HepG2 (cell line): ENCODE data around the gene MEPCE. TPM values are rescaled to one million over a fixed set of nuclear protein-coding genes. Genes with fewer than 3 reads are reported as not detected.

Experiments used
- ATAC-seq: fragments of 200-7000 bp; cut with Tn5 transposase; 3 replicates; pipeline ENCODE4 v1.9.1; 2020; ENCODE audit warnings: mild to moderate bottlenecking, moderate library complexity
- BruUV-seq: library from RNA; stranded (reverse); fragments of 400-500 nt; replicated peaks from 2 replicates; lab custom pipeline; 2021; lab: Mats Ljungman, UMichigan
- CTCF ChIA-PET: fragments of 300-600 bp; formaldehyde crosslinking; extraction: SDS; loops from one replicate; lab custom pipeline; 2021; ENCODE audit warnings: low total read pairs, inconsistent platforms, low intra/inter-chr PET ratio; lab: Yijun Ruan, JAX
- POLR2A ChIA-PET: fragments of 350-600 bp; sonication (Branson Sonifier 250); formaldehyde crosslinking; loops from one replicate; lab custom pipeline; 2020; ENCODE audit warnings: antibody characterized with exemption, inconsistent platforms; lab: Yijun Ruan, JAX
- DNase-seq: peaks from one replicate; pipeline ENCODE4 v3.0.0-alpha.2; 2015; ENCODE audit warnings: low spot score
- FAIRE-seq: peaks from 3 replicates; lab custom pipeline; 2011; peaks lifted over from hg19 to GRCh38; lab: Jason Lieb, UNC
- H2AFZ ChIP-seq: one replicate; pipeline ENCODE4 v1.6.1; 2011; ENCODE audit warnings: low read length, inconsistent platforms
- H3K27ac ChIP-seq: fragments of 300-600 bp; 3 replicates; pipeline ENCODE4 v1.8.0; 2011; ENCODE audit warnings: mixed run types, mild to moderate bottlenecking, mixed read lengths, low read length, inconsistent platforms; ENCODE audit not compliant: insufficient read depth; ENCODE audit errors: extremely low read length
- H3K27me3 ChIP-seq, 2 experiments: fragments of 200-600 bp in 1 of 2; 2 replicates in 1 of 2; 3 replicates in 1 of 2; pipeline versions ENCODE4 v1.6.0 to v1.8.0; 2011; ENCODE audit warnings: low read length in 2 of 2, mild to moderate bottlenecking in 2 of 2, moderate library complexity in 2 of 2, inconsistent platforms in 1 of 2; ENCODE audit not compliant: insufficient read depth in 2 of 2, control insufficient read depth in 1 of 2
- H3K36me3 ChIP-seq, 2 experiments: fragments of 200-600 bp in 1 of 2; replicated peaks in 1 of 2; 2 replicates in 1 of 2; 3 replicates in 1 of 2; pipeline versions ENCODE4 v1.5.1 to v1.8.0; 2011; ENCODE audit warnings: low read length in 2 of 2, inconsistent platforms in 1 of 2; ENCODE audit not compliant: insufficient read depth in 2 of 2, control insufficient read depth in 1 of 2
- H3K4me1 ChIP-seq: 2 replicates; pipeline ENCODE4 v1.5.1; 2012; ENCODE audit warnings: low read length, inconsistent platforms; ENCODE audit not compliant: insufficient read depth
- H3K4me2 ChIP-seq: 2 replicates; pipeline ENCODE4 v1.6.0; 2011; ENCODE audit warnings: low read depth, low read length, inconsistent platforms
- H3K4me3 ChIP-seq, 3 experiments: fragments of 200-600 bp in 1 of 3; sonication (generic), shearing (Covaris generic) in 1 of 3; replicated peaks in 1 of 3; 2 replicates each; pipeline ENCODE4 v1.5.1; 2011 to 2016; ENCODE audit warnings: low read length in 3 of 3, inconsistent platforms in 2 of 3, low read depth in 2 of 3, mild to moderate bottlenecking in 2 of 3, control low read depth in 1 of 3, mixed read lengths in 1 of 3; ENCODE audit not compliant: insufficient read depth in 1 of 3
- H3K79me2 ChIP-seq: one replicate; pipeline ENCODE4 v1.6.1; 2011; ENCODE audit warnings: low read length, inconsistent platforms; ENCODE audit not compliant: insufficient read depth
- H3K9ac ChIP-seq: 2 replicates; pipeline ENCODE4 v1.6.0; 2011; ENCODE audit warnings: mild to moderate bottlenecking, low read depth, low read length, inconsistent platforms; ENCODE audit not compliant: insufficient read depth
- H3K9me3 ChIP-seq: 2 replicates; pipeline ENCODE4 v1.5.1; 2012; ENCODE audit warnings: mild to moderate bottlenecking, low read length
- H4K20me1 ChIP-seq: 2 replicates; pipeline ENCODE4 v1.6.0; 2011; ENCODE audit warnings: inconsistent platforms, mild to moderate bottlenecking, low read length, moderate library complexity; ENCODE audit not compliant: insufficient read depth
- HDAC1 ChIP-seq: sonication (generic); formaldehyde crosslinking; IDR thresholded peaks from 2 replicates; pipeline ENCODE4 v1.5.1; 2020; ENCODE audit warnings: mild to moderate bottlenecking, missing genetic modification reagents
- HDAC6 ChIP-seq: fragments of 200-600 bp; sonication (generic); IDR thresholded peaks from 2 replicates; pipeline ENCODE4 v1.7.0; 2017; ENCODE audit warnings: mild to moderate bottlenecking, antibody characterized with exemption, low read length, low read depth
- HOXA3 ChIP-seq: sonication (generic); formaldehyde crosslinking; IDR thresholded peaks from 2 replicates; pipeline ENCODE4 v1.5.0; 2020; ENCODE audit warnings: missing genetic modification reagents
- NFKB2 ChIP-seq: sonication (generic); formaldehyde crosslinking; IDR thresholded peaks from 2 replicates; pipeline ENCODE4 v1.4.0; 2020; ENCODE audit warnings: missing genetic modification reagents, borderline replicate concordance
- PITX1 ChIP-seq: sonication (generic); formaldehyde crosslinking; IDR thresholded peaks from 2 replicates; pipeline ENCODE4 v1.5.1; 2020; ENCODE audit warnings: mild to moderate bottlenecking, missing genetic modification reagents
- SMAD9 ChIP-seq: sonication (generic); formaldehyde crosslinking; IDR thresholded peaks from 2 replicates; pipeline ENCODE4 v1.5.1; 2020; ENCODE audit warnings: mild to moderate bottlenecking, missing genetic modification reagents
- TCF12 ChIP-seq, 2 experiments: fragments of 450-650 bp in 1 of 2; sonication (generic) in 1 of 2; formaldehyde crosslinking in 1 of 2; IDR thresholded peaks; 2 replicates each; pipeline versions ENCODE4 v1.6.1 to v1.8.0; 2017 to 2022; ENCODE audit warnings: antibody characterized with exemption in 1 of 2, mild to moderate bottlenecking in 1 of 2, missing genetic modification reagents in 1 of 2, moderate library complexity in 1 of 2
- TFAP4 ChIP-seq: sonication (generic); IDR thresholded peaks from 2 replicates; pipeline ENCODE4 v1.6.1; 2016; ENCODE audit warnings: low read depth, borderline replicate concordance
- ZNF33A ChIP-seq: sonication (generic); formaldehyde crosslinking; IDR thresholded peaks from 2 replicates; pipeline ENCODE4 v1.5.1; 2020; ENCODE audit warnings: missing genetic modification reagents, mild to moderate bottlenecking, moderate library complexity, borderline replicate concordance
- ZNF496 ChIP-seq: sonication (generic); formaldehyde crosslinking; IDR thresholded peaks from 2 replicates; pipeline ENCODE4 v1.8.1; 2023; ENCODE audit warnings: mild to moderate bottlenecking, moderate library complexity, missing genetic modification reagents; ENCODE audit not compliant: insufficient replicate concordance
- ZNF549 ChIP-seq: sonication (generic); formaldehyde crosslinking; IDR thresholded peaks from 2 replicates; pipeline ENCODE4 v1.5.0; 2020; ENCODE audit warnings: missing genetic modification reagents
- ZNF550 ChIP-seq: sonication (generic); formaldehyde crosslinking; IDR thresholded peaks from 2 replicates; pipeline ENCODE4 v1.4.0; 2020; ENCODE audit warnings: mild to moderate bottlenecking, missing genetic modification reagents, borderline replicate concordance
- ZSCAN22 ChIP-seq: sonication (generic); formaldehyde crosslinking; IDR thresholded peaks from 2 replicates; pipeline ENCODE4 v1.4.0; 2020; ENCODE audit warnings: mild to moderate bottlenecking, missing genetic modification reagents
- WGBS: methylation state at CpG from one replicate; pipeline ENCODE4 v1.1.6; 2017; ENCODE audit warnings: low lambda C conversion rate; 5-methylcytosine and 5-hydroxymethylcytosine counted together
- in situ Hi-C: cut with HindIII; loops from 2 replicates; pipeline ENCODE4 v1.10.0; 2017; ENCODE audit warnings: low pct_unique_long_range_greater_than_20kb; ENCODE audit not compliant: extremely low pct_ligation_motif_present
- intact Hi-C: fragments of 100-400 bp; cut with micrococcal nuclease; formaldehyde crosslinking; loops from one replicate; pipeline ENCODE4 v1.10.0; 2022; ENCODE audit not compliant: unreplicated experiment
- polyA plus RNA-seq, 8 experiments: library from polyadenylated mRNA; depleted of rRNA in 3 of 8; stranded (reverse) in 7 of 8; unstranded in 1 of 8; fragments of >200 nt; fragmentation: Illumina TruSeq in 4 of 8; extraction: Trizol in 4 of 8; gene quantifications; 2 replicates each; pipeline versions ENCODE4 v1.2.1 to v1.2.3, GENCODE V29; 2011 to 2016; ENCODE audit warnings: low read depth in 4 of 8, missing spikeins in 1 of 8, mixed read lengths in 1 of 8; ENCODE audit not compliant: insufficient read depth in 1 of 8
- total RNA-seq, 5 experiments: library from RNA; depleted of rRNA; stranded (reverse); fragments of >200 nt; fragmentation: Illumina TruSeq; extraction: Trizol; gene quantifications; 2 replicates each; pipeline ENCODE4 v1.2.3, GENCODE V29; 2016; ENCODE audit warnings: low read depth in 1 of 5
- TF ChIP-seq, protein P1 (sequence below): sonication (generic); formaldehyde crosslinking; IDR thresholded peaks from 2 replicates; pipeline ENCODE4 v1.5.0; 2020; ENCODE audit warnings: missing genetic modification reagents
- TF ChIP-seq, protein P2 (sequence below): sonication (generic); formaldehyde crosslinking; IDR thresholded peaks from 2 replicates; pipeline ENCODE4 v1.4.0; 2020; ENCODE audit warnings: missing genetic modification reagents, mild to moderate bottlenecking, borderline replicate concordance

Gene MEPCE
- total and polyA plus RNA-seq, 2 of the 13 experiments (the other 11 are each of a cell fraction or from before 2014, with no cell fraction given): 12.3 to 26.0 TPM

DNA sequence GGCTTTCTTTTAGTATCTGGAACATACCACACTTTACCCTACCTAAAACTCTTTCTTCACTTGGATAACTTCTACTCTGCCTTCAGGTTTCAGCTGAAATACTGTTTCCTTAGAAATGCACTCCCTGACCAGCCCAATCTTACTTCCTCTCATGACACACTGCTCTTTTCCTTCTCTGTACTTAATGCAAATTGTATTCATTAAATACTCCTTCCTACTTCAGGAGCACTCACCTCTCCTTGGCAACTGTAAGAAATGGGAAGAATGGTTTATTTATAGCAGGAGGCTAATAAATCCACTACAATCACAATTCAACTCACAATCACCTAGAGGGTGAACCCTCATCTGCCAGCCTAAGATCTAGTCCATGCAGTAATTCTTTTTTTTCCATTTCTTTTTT, 16.3 kb upstream of the MEPCE start:
- H3K4me2 ChIP-seq: no peak overlapping the region
- intact Hi-C loops: no loop called here
- ChIA-PET CTCF (no interaction called here), POLR2A (interaction anchor here (1.3 kb wide), 1 partner anchor 16 kb away, joined by 3 read pairs; no protein-coding TSS in a partner anchor)
- no peaks in the 10 kb centered on the region; a peak in 2 of 5 replicates for H3K27me3 ChIP-seq
- H2AFZ ChIP-seq: no peak overlapping the region
- in situ Hi-C loops: no loop called here
- no peak overlapping the region for H3K9ac ChIP-seq
- H3K79me2 ChIP-seq: no peaks in the 10 kb centered on the region
- TF ChIP-seq NFKB2 (CRISPR knock-in tag) (no peak), HDAC6 (no peak), PITX1 (CRISPR knock-in tag) (no peak), ZNF549 (CRISPR knock-in tag) (no peak), ZSCAN22 (CRISPR knock-in tag) (no peak), ZNF496 (CRISPR knock-in tag) (no peak), ZNF33A (CRISPR knock-in tag) (no peak), ZNF550 (CRISPR knock-in tag) (no peak), SMAD9 (CRISPR knock-in tag) (no peak), HOXA3 (CRISPR knock-in tag) (no peak)
- no peak for FAIRE-seq
- DNase-seq: no peak
- H3K9me3 ChIP-seq: no peaks in the 10 kb centered on the region
- no peak overlapping the region for H3K4me3 ChIP-seq
- H3K36me3 ChIP-seq: no peaks in the 10 kb centered on the region
- H4K20me1 ChIP-seq: no peaks in the 10 kb centered on the region
- no peak overlapping the region for H3K27ac ChIP-seq
- no peak for ATAC-seq
- no TSS peak for BruUV-seq
- H3K4me1 ChIP-seq: no peaks in the 10 kb centered on the region

DNA sequence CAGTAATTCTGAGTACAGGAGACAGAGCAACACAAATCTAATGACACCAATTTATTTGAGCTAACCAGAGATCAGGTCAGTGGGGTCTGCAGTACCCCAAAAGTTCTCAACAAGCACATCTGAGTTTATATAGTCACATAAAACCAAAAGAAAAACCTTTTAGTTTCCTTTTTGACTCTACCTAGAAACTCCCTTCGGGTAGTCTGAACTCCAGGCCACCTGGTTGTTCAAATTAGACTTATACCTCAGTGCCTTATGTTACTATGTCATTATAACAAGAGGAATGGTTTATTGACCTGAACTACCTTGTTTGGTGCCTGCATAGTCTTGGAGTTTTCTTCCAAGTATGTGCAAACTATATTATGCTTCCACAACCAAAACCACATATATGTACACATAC, 15.7 kb upstream of the MEPCE start:
- H3K79me2 ChIP-seq: no peaks in the 10 kb centered on the region
- intact Hi-C loops: no loop called here
- no peak overlapping the region for H3K9ac ChIP-seq
- ChIA-PET POLR2A (interaction anchor here (1.3 kb wide), 1 partner anchor 15 kb away, joined by 3 read pairs; no protein-coding TSS in a partner anchor), CTCF (no interaction called here)
- H3K4me2 ChIP-seq: no peak overlapping the region
- no peaks in the 10 kb centered on the region; a peak in 1 of 5 replicates for H3K27me3 ChIP-seq
- H3K27ac ChIP-seq: no peak overlapping the region
- in situ Hi-C loops: no loop called here
- H3K4me1 ChIP-seq: no peaks in the 10 kb centered on the region
- no peaks in the 10 kb centered on the region for H4K20me1 ChIP-seq
- no peaks in the 10 kb centered on the region for H3K9me3 ChIP-seq
- no peaks in the 10 kb centered on the region for H3K36me3 ChIP-seq
- no peak for FAIRE-seq
- no peak overlapping the region for H3K4me3 ChIP-seq
- H2AFZ ChIP-seq: no peak overlapping the region
- DNase-seq: no peak
- ATAC-seq: no peak
- 40% methylated on average over 1 of the region's 1 CpG for WGBS
- no TSS peak for BruUV-seq
- TF ChIP-seq, protein P1, sequence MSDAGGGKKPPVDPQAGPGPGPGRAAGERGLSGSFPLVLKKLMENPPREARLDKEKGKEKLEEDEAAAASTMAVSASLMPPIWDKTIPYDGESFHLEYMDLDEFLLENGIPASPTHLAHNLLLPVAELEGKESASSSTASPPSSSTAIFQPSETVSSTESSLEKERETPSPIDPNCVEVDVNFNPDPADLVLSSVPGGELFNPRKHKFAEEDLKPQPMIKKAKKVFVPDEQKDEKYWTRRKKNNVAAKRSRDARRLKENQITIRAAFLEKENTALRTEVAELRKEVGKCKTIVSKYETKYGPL (CRISPR knock-in tag): no peak
- TF ChIP-seq TFAP4 (no peak), HDAC1 (CRISPR knock-in tag) (no peak), TCF12 (IDR thresholded peaks at IDR 0.05) (no peak), TCF12 (CRISPR knock-in tag; IDR thresholded peaks at IDR 0.05) (no peak)
- TF ChIP-seq, protein P2, sequence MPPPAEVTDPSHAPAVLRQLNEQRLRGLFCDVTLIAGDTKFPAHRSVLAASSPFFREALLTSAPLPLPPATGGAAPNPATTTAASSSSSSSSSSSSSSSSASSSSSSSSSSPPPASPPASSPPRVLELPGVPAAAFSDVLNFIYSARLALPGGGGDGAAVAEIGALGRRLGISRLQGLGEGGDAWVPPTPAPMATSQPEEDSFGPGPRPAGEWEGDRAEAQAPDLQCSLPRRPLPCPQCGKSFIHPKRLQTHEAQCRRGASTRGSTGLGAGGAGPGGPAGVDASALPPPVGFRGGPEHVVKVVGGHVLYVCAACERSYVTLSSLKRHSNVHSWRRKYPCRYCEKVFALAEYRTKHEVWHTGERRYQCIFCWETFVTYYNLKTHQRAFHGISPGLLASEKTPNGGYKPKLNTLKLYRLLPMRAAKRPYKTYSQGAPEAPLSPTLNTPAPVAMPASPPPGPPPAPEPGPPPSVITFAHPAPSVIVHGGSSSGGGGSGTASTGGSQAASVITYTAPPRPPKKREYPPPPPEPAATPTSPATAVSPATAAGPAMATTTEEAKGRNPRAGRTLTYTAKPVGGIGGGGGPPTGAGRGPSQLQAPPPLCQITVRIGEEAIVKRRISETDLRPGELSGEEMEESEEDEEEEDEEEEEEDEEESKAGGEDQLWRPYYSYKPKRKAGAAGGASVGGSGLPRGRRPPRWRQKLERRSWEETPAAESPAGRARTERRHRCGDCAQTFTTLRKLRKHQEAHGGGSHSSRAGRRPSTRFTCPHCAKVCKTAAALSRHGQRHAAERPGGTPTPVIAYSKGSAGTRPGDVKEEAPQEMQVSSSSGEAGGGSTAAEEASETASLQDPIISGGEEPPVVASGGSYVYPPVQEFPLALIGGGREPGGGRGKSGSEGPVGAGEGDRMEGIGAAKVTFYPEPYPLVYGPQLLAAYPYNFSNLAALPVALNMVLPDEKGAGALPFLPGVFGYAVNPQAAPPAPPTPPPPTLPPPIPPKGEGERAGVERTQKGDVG (CRISPR knock-in tag): no peak
